HepG2 (cell line): ENCODE results near the gene CDC42EP5. TPM values are rescaled to one million over a fixed set of nuclear protein-coding genes. Genes with fewer than 3 reads are reported as not detected.
A peak's percentile ranks its signal among the peaks of the same experiment; 100 is the strongest.

Experiments
- ATAC-seq: fragments of 200-7000 bp; cut with Tn5 transposase; 3 replicates; pipeline ENCODE4 v1.9.1; 2020; ENCODE audit warnings: mild to moderate bottlenecking, moderate library complexity
- BruUV-seq: library from RNA; stranded (reverse); fragments of 400-500 nt; replicated peaks from 2 replicates; lab custom pipeline; 2021; lab: Mats Ljungman, UMichigan
- CTCF ChIA-PET: fragments of 300-600 bp; formaldehyde crosslinking; extraction: SDS; loops from one replicate; lab custom pipeline; 2021; ENCODE audit warnings: low total read pairs, inconsistent platforms, low intra/inter-chr PET ratio; lab: Yijun Ruan, JAX
- POLR2A ChIA-PET: fragments of 350-600 bp; sonication (Branson Sonifier 250); formaldehyde crosslinking; loops from one replicate; lab custom pipeline; 2020; ENCODE audit warnings: antibody characterized with exemption, inconsistent platforms; lab: Yijun Ruan, JAX
- DNase-seq: peaks from one replicate; pipeline ENCODE4 v3.0.0-alpha.2; 2015; ENCODE audit warnings: low spot score
- FAIRE-seq: peaks from 3 replicates; lab custom pipeline; 2011; peaks lifted over from hg19 to GRCh38; lab: Jason Lieb, UNC
- H2AFZ ChIP-seq: one replicate; pipeline ENCODE4 v1.6.1; 2011; ENCODE audit warnings: low read length, inconsistent platforms
- H3K27ac ChIP-seq: fragments of 300-600 bp; 3 replicates; pipeline ENCODE4 v1.8.0; 2011; ENCODE audit warnings: mixed run types, mild to moderate bottlenecking, mixed read lengths, low read length, inconsistent platforms; ENCODE audit not compliant: insufficient read depth; ENCODE audit errors: extremely low read length
- H3K27me3 ChIP-seq, 2 experiments: fragments of 200-600 bp in 1 of 2; 2 replicates in 1 of 2; 3 replicates in 1 of 2; pipeline versions ENCODE4 v1.6.0 to v1.8.0; 2011; ENCODE audit warnings: low read length in 2 of 2, mild to moderate bottlenecking in 2 of 2, moderate library complexity in 2 of 2, inconsistent platforms in 1 of 2; ENCODE audit not compliant: insufficient read depth in 2 of 2, control insufficient read depth in 1 of 2
- H3K36me3 ChIP-seq, 2 experiments: fragments of 200-600 bp in 1 of 2; replicated peaks in 1 of 2; 2 replicates in 1 of 2; 3 replicates in 1 of 2; pipeline versions ENCODE4 v1.5.1 to v1.8.0; 2011; ENCODE audit warnings: low read length in 2 of 2, inconsistent platforms in 1 of 2; ENCODE audit not compliant: insufficient read depth in 2 of 2, control insufficient read depth in 1 of 2
- H3K4me1 ChIP-seq: 2 replicates; pipeline ENCODE4 v1.5.1; 2012; ENCODE audit warnings: low read length, inconsistent platforms; ENCODE audit not compliant: insufficient read depth
- H3K4me2 ChIP-seq: 2 replicates; pipeline ENCODE4 v1.6.0; 2011; ENCODE audit warnings: low read depth, low read length, inconsistent platforms
- H3K4me3 ChIP-seq, 3 experiments: fragments of 200-600 bp in 1 of 3; sonication (generic), shearing (Covaris generic) in 1 of 3; replicated peaks in 1 of 3; 2 replicates each; pipeline ENCODE4 v1.5.1; 2011 to 2016; ENCODE audit warnings: low read length in 3 of 3, inconsistent platforms in 2 of 3, low read depth in 2 of 3, mild to moderate bottlenecking in 2 of 3, control low read depth in 1 of 3, mixed read lengths in 1 of 3; ENCODE audit not compliant: insufficient read depth in 1 of 3
- H3K79me2 ChIP-seq: one replicate; pipeline ENCODE4 v1.6.1; 2011; ENCODE audit warnings: low read length, inconsistent platforms; ENCODE audit not compliant: insufficient read depth
- H3K9ac ChIP-seq: 2 replicates; pipeline ENCODE4 v1.6.0; 2011; ENCODE audit warnings: mild to moderate bottlenecking, low read depth, low read length, inconsistent platforms; ENCODE audit not compliant: insufficient read depth
- H3K9me3 ChIP-seq: 2 replicates; pipeline ENCODE4 v1.5.1; 2012; ENCODE audit warnings: mild to moderate bottlenecking, low read length
- H4K20me1 ChIP-seq: 2 replicates; pipeline ENCODE4 v1.6.0; 2011; ENCODE audit warnings: inconsistent platforms, mild to moderate bottlenecking, low read length, moderate library complexity; ENCODE audit not compliant: insufficient read depth
- ADNP ChIP-seq: sonication (generic); formaldehyde crosslinking; IDR thresholded peaks from 2 replicates; pipeline ENCODE4 v1.4.0; 2020; ENCODE audit warnings: missing genetic modification reagents
- BCL6 ChIP-seq: IDR thresholded peaks from 2 replicates; pipeline ENCODE4 v1.6.1; 2016; ENCODE audit warnings: missing genetic modification reagents, missing compliant biosample characterization
- CENPT ChIP-seq: sonication (generic); formaldehyde crosslinking; IDR thresholded peaks from 2 replicates; pipeline ENCODE4 v1.8.0; 2022; ENCODE audit warnings: low read depth, mild to moderate bottlenecking, moderate library complexity, missing genetic modification reagents
- CHD4 ChIP-seq: fragments of 200-600 bp; sonication (generic); IDR thresholded peaks from 2 replicates; pipeline ENCODE4 v1.7.0; 2017; ENCODE audit warnings: mild to moderate bottlenecking, low read length, borderline replicate concordance
- HDAC1 ChIP-seq: sonication (generic); formaldehyde crosslinking; IDR thresholded peaks from 2 replicates; pipeline ENCODE4 v1.5.1; 2020; ENCODE audit warnings: mild to moderate bottlenecking, missing genetic modification reagents
- IKZF5 ChIP-seq: IDR thresholded peaks from 2 replicates; pipeline ENCODE4 v1.6.1; 2018; ENCODE audit warnings: missing genetic modification reagents, mild to moderate bottlenecking, missing compliant biosample characterization
- NR2C2 ChIP-seq: sonication (generic); formaldehyde crosslinking; IDR thresholded peaks from 2 replicates; pipeline ENCODE4 v1.4.0; 2020; ENCODE audit warnings: missing genetic modification reagents, mild to moderate bottlenecking, moderate library complexity, borderline replicate concordance
- RCOR2 ChIP-seq: IDR thresholded peaks from 2 replicates; pipeline ENCODE4 v1.6.1; 2016; ENCODE audit warnings: missing biosample characterization, missing genetic modification reagents
- TFDP1 ChIP-seq: IDR thresholded peaks from 2 replicates; pipeline ENCODE4 v1.6.1; 2016; ENCODE audit warnings: missing compliant biosample characterization, missing genetic modification reagents, borderline replicate concordance
- TFDP2 ChIP-seq: sonication (generic); formaldehyde crosslinking; IDR thresholded peaks from 2 replicates; pipeline ENCODE4 v1.4.0; 2020; ENCODE audit warnings: missing genetic modification reagents
- ZBTB33 ChIP-seq: sonication (generic); formaldehyde crosslinking; IDR thresholded peaks from 2 replicates; pipeline ENCODE4 v1.4.0; 2020; ENCODE audit warnings: missing genetic modification reagents
- ZNF672 ChIP-seq: sonication (generic); formaldehyde crosslinking; IDR thresholded peaks from 2 replicates; pipeline ENCODE4 v1.8.1; 2022; ENCODE audit warnings: missing genetic modification reagents
- ZNF704 ChIP-seq: sonication (generic); formaldehyde crosslinking; IDR thresholded peaks from 2 replicates; pipeline ENCODE4 v1.8.1; 2023; ENCODE audit warnings: mild to moderate bottlenecking, inconsistent platforms, moderate library complexity, missing genetic modification reagents, borderline replicate concordance
- ZNF772 ChIP-seq: sonication (generic); formaldehyde crosslinking; IDR thresholded peaks from 2 replicates; pipeline ENCODE4 v1.5.0; 2020; ENCODE audit warnings: mild to moderate bottlenecking, missing genetic modification reagents
- ZNF878 ChIP-seq: sonication (generic); formaldehyde crosslinking; IDR thresholded peaks from 2 replicates; pipeline ENCODE4 v1.8.1; 2023; ENCODE audit warnings: mild to moderate bottlenecking, missing genetic modification reagents, moderate library complexity
- WGBS: methylation state at CpG from one replicate; pipeline ENCODE4 v1.1.6; 2017; ENCODE audit warnings: low lambda C conversion rate; 5-methylcytosine and 5-hydroxymethylcytosine counted together
- in situ Hi-C: cut with HindIII; loops from 2 replicates; pipeline ENCODE4 v1.10.0; 2017; ENCODE audit warnings: low pct_unique_long_range_greater_than_20kb; ENCODE audit not compliant: extremely low pct_ligation_motif_present
- intact Hi-C: fragments of 100-400 bp; cut with micrococcal nuclease; formaldehyde crosslinking; loops from one replicate; pipeline ENCODE4 v1.10.0; 2022; ENCODE audit not compliant: unreplicated experiment
- polyA plus RNA-seq, 8 experiments: library from polyadenylated mRNA; depleted of rRNA in 3 of 8; stranded (reverse) in 7 of 8; unstranded in 1 of 8; fragments of >200 nt; fragmentation: Illumina TruSeq in 4 of 8; extraction: Trizol in 4 of 8; gene quantifications; 2 replicates each; pipeline versions ENCODE4 v1.2.1 to v1.2.3, GENCODE V29; 2011 to 2016; ENCODE audit warnings: low read depth in 4 of 8, missing spikeins in 1 of 8, mixed read lengths in 1 of 8; ENCODE audit not compliant: insufficient read depth in 1 of 8
- total RNA-seq, 5 experiments: library from RNA; depleted of rRNA; stranded (reverse); fragments of >200 nt; fragmentation: Illumina TruSeq; extraction: Trizol; gene quantifications; 2 replicates each; pipeline ENCODE4 v1.2.3, GENCODE V29; 2016; ENCODE audit warnings: low read depth in 1 of 5

The CDC42EP5 gene
- total and polyA plus RNA-seq, 2 of the 13 experiments (the other 11 are each of a cell fraction or from before 2014, with no cell fraction given) = 0.41 to 1.6 TPM

- TF ChIP-seq CHD4 (no peak), HDAC1 (0 out of 2 replicates have a peak, but pooled peaks have one; percentile 36)
Observed at GRCh38 chr19:54420068-54420382, 53.1 kb downstream of the CDC42EP5 start (continued).

- in situ Hi-C loops = no loop called here
- no peak for FAIRE-seq
- TF ChIP-seq CHD4 (peak; percentile 61; the same call in 1 of the 2 replicates), ZNF672 (CRISPR knock-in tag) (no peak), ZNF704 (no peak), ZNF878 (CRISPR knock-in tag) (no peak), ADNP (CRISPR knock-in tag) (peak; percentile 73), NR2C2 (no peak), TFDP2 (CRISPR knock-in tag) (no peak), CENPT (CRISPR knock-in tag) (no peak), ZNF772 (CRISPR knock-in tag) (no peak), TFDP1 (CRISPR knock-in tag) (no peak), BCL6 (CRISPR knock-in tag) (no peak), IKZF5 (CRISPR knock-in tag) (no peak), ZBTB33 (peak; percentile 61), RCOR2 (CRISPR knock-in tag) (no peak)
Observed at GRCh38 chr19:54418930-54419800, 53.9 kb downstream of the CDC42EP5 start.

More at GRCh38 chr19:54418930-54419800, 53.9 kb downstream of the CDC42EP5 start:
- H3K9me3 ChIP-seq = no peaks in the 10 kb centered on the region
- H3K9ac ChIP-seq = peak overlapping the region; percentile 79
- intact Hi-C loops = no loop called here
- H3K27ac ChIP-seq = peak overlapping the region; percentile 73
- no peaks in the 10 kb centered on the region for H3K36me3 ChIP-seq
- peak overlapping the region in 1 of 3 experiments; percentile 64; a peak in 2 of 6 replicates for H3K4me3 ChIP-seq
- no peaks in the 10 kb centered on the region for H3K79me2 ChIP-seq
- 93% methylated on average over 22 of the region's 26 CpGs for WGBS
- peak overlapping the region; percentile 90 for H3K4me2 ChIP-seq
- ChIA-PET POLR2A (interaction anchor here (0.9 to 4.4 kb wide), 8 partner anchors 11 to 282 kb away, joined by 3 to 55 read pairs (median 10); partner anchors contain the start of genes CNOT3, LAIR1, LENG8 and LENG9), CTCF (no interaction called here)
- no peak for ATAC-seq
- H3K27me3 ChIP-seq = no peaks in the 10 kb centered on the region
- no peak for DNase-seq
- H3K4me1 ChIP-seq = peaks cover 69% of the 10 kb centered on the region
- no TSS peak for BruUV-seq
- H4K20me1 ChIP-seq = no peaks in the 10 kb centered on the region
- H2AFZ ChIP-seq = no peak overlapping the region
